Urinary bladder (tissue), 4 donors: ENCODE results near the gene UBE2H. TPM values are rescaled to one million over a fixed set of nuclear protein-coding genes. Genes with fewer than 3 reads are reported as not detected.
"Not testable (repeated sequence)": the region's sequence is repeated elsewhere in the genome, so short reads cannot be mapped to it uniquely, and the experiment has no call there.

Source experiments
- DNase-seq: peaks from one replicate; pipeline ENCODE4 v3.0.0-alpha.2; 2015; ENCODE audit errors: extremely low spot score
- H3K27ac ChIP-seq: one replicate; pipeline ENCODE4 v1.5.1; 2013; ENCODE audit warnings: low read depth, mild to moderate bottlenecking, moderate library complexity
- H3K36me3 ChIP-seq: one replicate; pipeline ENCODE4 v1.6.1; 2013; ENCODE audit warnings: mild to moderate bottlenecking, moderate library complexity; ENCODE audit not compliant: insufficient read depth
- H3K4me1 ChIP-seq: one replicate; pipeline ENCODE4 v1.6.1; 2013; ENCODE audit warnings: mild to moderate bottlenecking, moderate library complexity; ENCODE audit not compliant: insufficient read depth
- H3K4me3 ChIP-seq: one replicate; pipeline ENCODE4 v1.5.1; 2013; ENCODE audit warnings: low read depth, low read length
- WGBS: extraction: QIAGEN DNeasy Blood & Tissue Kit; methylation state at CpG from one replicate; pipeline ENCODE4 v1.1.7; 2013; 5-methylcytosine and 5-hydroxymethylcytosine counted together
- polyA plus RNA-seq: library from polyadenylated mRNA; stranded (reverse); fragments of 200-250 nt; gene quantifications from one replicate; pipeline ENCODE4 v1.2.3, GENCODE V29; 2013
- total RNA-seq: library from RNA; depleted of rRNA; stranded (reverse); fragments of >200 nt; gene quantifications from one replicate; pipeline ENCODE4 v1.2.3, GENCODE V29; 2014
- donor health status: healthy with polysubstance abuse.
- donor health status: healthy.

Gene UBE2H
- total and polyA plus RNA-seq, 2 donors: 43.0 to 86.3 TPM

GRCh38 chr7:129911790-129912189 is 41.0 kb downstream of the UBE2H start:
- Histone ChIP-seq H3K4me3 (no peak overlapping the region), H3K4me1 (no peaks in the 10 kb centered on the region), H3K27ac (no peak overlapping the region), H3K36me3 (no peaks in the 10 kb centered on the region)
- 88% methylated on average over 6 of the region's 6 CpGs for WGBS
- no peak for DNase-seq

GRCh38 chr7:129909669-129910068 is 43.1 kb downstream of the UBE2H start:
- no peak for DNase-seq
- WGBS: 93% methylated on average over 4 of the region's 4 CpGs
- no peaks in the 10 kb centered on the region for H3K4me1 ChIP-seq
- no peaks in the 10 kb centered on the region for H3K36me3 ChIP-seq
- no peak overlapping the region for H3K27ac ChIP-seq
- no peak overlapping the region for H3K4me3 ChIP-seq

- WGBS: 79% methylated on average over 1 of the region's 1 CpG
- no peaks in the 10 kb centered on the region for H3K4me1 ChIP-seq
Observed at GRCh38 chr7:129908181-129908580, 44.6 kb downstream of the UBE2H start.

GRCh38 chr7:129907122-129907736 is 45.5 kb downstream of the UBE2H start:
- no peak overlapping the region for H3K4me3 ChIP-seq
- DNase-seq: no peak
- no peaks in the 10 kb centered on the region for H3K4me1 ChIP-seq
- no peak overlapping the region for H3K27ac ChIP-seq
- no peaks in the 10 kb centered on the region for H3K36me3 ChIP-seq
- WGBS: 64% methylated on average over 11 of the region's 11 CpGs

More at GRCh38 chr7:129908181-129908580, 44.6 kb downstream of the UBE2H start:
- no peaks in the 10 kb centered on the region for H3K36me3 ChIP-seq
- H3K27ac ChIP-seq: no peak overlapping the region
- no peak for DNase-seq
- H3K4me3 ChIP-seq: no peak overlapping the region

GRCh38 chr7:129906700-129907099 is 46.1 kb downstream of the UBE2H start:
- Histone ChIP-seq H3K4me3 (no peak overlapping the region), H3K4me1 (no peaks in the 10 kb centered on the region), H3K27ac (no peak overlapping the region), H3K36me3 (no peaks in the 10 kb centered on the region)
- WGBS: 72% methylated on average over 5 of the region's 5 CpGs
- DNase-seq: no peak

GRCh38 chr7:129903935-129904334 is 48.8 kb downstream of the UBE2H start:
- Histone ChIP-seq H3K4me1 (no peaks in the 10 kb centered on the region), H3K4me3 (no peak overlapping the region), H3K36me3 (no peaks in the 10 kb centered on the region), H3K27ac (no peak overlapping the region)
- WGBS: 78% methylated on average over 5 of the region's 5 CpGs
- no peak for DNase-seq

- 75% methylated on average over 8 of the region's 8 CpGs for WGBS
- no peaks in the 10 kb centered on the region for H3K36me3 ChIP-seq
- no peaks in the 10 kb centered on the region for H3K4me1 ChIP-seq
- H3K4me3 ChIP-seq: no peak overlapping the region
- no peak for DNase-seq
- no peak overlapping the region for H3K27ac ChIP-seq
Observed at GRCh38 chr7:129902788-129903422, 49.9 kb downstream of the UBE2H start.

- Histone ChIP-seq H3K36me3 (no peaks in the 10 kb centered on the region), H3K4me3 (no peak overlapping the region), H3K4me1 (no peaks in the 10 kb centered on the region), H3K27ac (no peak overlapping the region)
- 68% methylated on average over 5 of the region's 5 CpGs for WGBS
- no peak for DNase-seq
Observed at GRCh38 chr7:129898502-129899160, 54.1 kb downstream of the UBE2H start.

- H3K36me3 ChIP-seq: no peaks in the 10 kb centered on the region
- H3K4me1 ChIP-seq: no peaks in the 10 kb centered on the region
- no peak overlapping the region for H3K4me3 ChIP-seq
- DNase-seq: no peak
- no peak overlapping the region for H3K27ac ChIP-seq
Observed at GRCh38 chr7:129898007-129898406, 54.8 kb downstream of the UBE2H start.

GRCh38 chr7:129896568-129897382 is 56.0 kb downstream of the UBE2H start:
- Histone ChIP-seq H3K4me1 (no peaks in the 10 kb centered on the region), H3K4me3 (no peak overlapping the region), H3K36me3 (no peaks in the 10 kb centered on the region), H3K27ac (no peak overlapping the region)
- DNase-seq: no peak
- 85% methylated on average over 6 of the region's 6 CpGs for WGBS

GRCh38 chr7:129894184-129894583 is 58.6 kb downstream of the UBE2H start:
- not testable (repeated sequence) for H3K4me3 ChIP-seq, H3K27ac ChIP-seq, DNase-seq, H3K4me1 ChIP-seq, H3K36me3 ChIP-seq
- WGBS: 96% methylated on average over 7 of the region's 7 CpGs

- H3K4me3 ChIP-seq: no peak overlapping the region
- no peak overlapping the region for H3K27ac ChIP-seq
- no peak for DNase-seq
- 95% methylated on average over 9 of the region's 9 CpGs for WGBS
- no peaks in the 10 kb centered on the region for H3K36me3 ChIP-seq
- H3K4me1 ChIP-seq: no peaks in the 10 kb centered on the region
Observed at GRCh38 chr7:129890090-129890489, 62.7 kb downstream of the UBE2H start.

- WGBS: 61% methylated on average over 5 of the region's 5 CpGs
- H3K4me3 ChIP-seq: no peak overlapping the region
- H3K36me3 ChIP-seq: no peaks in the 10 kb centered on the region
- H3K27ac ChIP-seq: no peak overlapping the region
- no peaks in the 10 kb centered on the region for H3K4me1 ChIP-seq
- no peak for DNase-seq
Observed at GRCh38 chr7:129889133-129889844, 63.5 kb downstream of the UBE2H start.
